GM18511 (cell line): Measurements from ENCODE around the gene TSSK6.

ENCODE experiments used
- ATAC-seq: cut with Tn5 transposase; IDR thresholded peaks from one replicate; pipeline ENCODE4 v1.9.1; 2021; ENCODE audit warnings: mild to moderate bottlenecking, moderate library complexity; ENCODE audit not compliant: unreplicated experiment

The TSSK6 gene

DNA sequence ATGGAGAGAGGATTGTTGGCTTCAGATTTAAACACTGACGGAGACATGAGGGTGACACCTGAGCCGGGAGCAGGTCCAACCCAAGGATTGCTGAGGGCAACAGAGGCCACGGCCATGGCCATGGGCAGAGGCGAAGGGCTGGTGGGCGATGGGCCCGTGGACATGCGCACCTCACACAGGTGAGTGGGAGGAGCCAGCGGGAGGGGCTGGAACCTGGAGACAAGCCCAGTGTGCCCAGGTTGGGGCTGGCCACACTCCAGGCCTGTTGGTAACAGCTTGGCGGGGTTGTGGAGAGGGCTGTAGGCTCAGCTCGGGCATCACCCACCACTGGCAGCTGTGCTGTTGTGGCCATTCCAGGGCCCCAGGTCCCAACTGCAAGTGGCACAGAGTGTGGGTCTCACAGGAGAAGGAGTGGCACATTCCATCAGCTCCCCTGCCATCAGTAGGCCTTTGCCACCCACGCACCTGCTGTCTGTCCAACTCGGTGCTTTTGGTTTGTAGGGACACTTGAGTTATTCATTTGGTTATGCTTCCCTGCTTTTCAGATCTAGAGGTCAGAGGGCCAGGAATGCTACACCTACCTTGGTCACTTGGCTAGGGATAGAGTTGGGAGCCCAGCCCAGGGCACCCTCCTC lies 49.8 kb downstream of the TSSK6 start:
- no peak for ATAC-seq

DNA sequence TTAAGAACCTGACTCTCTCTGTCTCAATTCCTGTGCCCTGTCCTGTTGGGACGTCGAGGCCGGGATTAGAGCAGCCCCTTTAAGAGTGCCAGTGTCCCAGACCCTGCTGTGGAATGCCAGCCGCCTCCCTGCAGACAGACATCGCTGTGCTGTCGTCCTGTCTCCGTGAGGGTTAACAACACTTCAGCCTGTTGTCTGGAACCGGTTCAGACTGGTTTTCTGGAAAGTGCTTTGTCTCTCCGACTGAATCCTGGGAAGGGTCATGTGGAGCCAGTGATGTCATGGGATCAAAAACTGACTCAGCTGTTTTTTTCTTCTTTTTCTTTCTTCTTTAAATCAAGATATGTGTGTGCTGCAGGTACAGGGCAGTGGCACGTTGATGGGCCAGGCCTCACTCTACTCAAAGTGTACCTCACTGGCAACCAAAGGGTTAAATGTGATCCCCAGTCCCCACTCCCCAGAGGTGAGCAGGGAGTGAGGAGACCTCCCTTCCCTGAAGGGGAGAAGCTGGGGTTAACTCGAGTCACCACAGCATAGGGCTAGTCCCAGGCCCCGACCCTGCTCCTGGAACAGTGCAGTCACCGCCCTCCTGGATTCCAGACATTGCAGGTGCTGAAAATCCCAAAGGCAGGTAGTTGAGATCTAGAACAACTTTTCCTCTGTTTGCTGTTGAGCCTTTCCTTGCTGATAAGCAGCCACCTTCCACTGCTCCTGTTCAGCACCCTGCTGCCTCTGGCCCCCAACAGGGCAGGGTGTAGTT lies 50.8 kb downstream of the TSSK6 start:
- no peak for ATAC-seq
